Mesenchymal stem cell (in vitro differentiated cells and primary cell): ENCODE results near the gene AP3S2.
A peak's percentile ranks its signal among the peaks of the same experiment; 100 is the strongest.

ENCODE experiments used
- DNase-seq: peaks from one replicate; pipeline ENCODE4 v3.0.0-alpha.2; 2013
- H2AFZ ChIP-seq: one replicate; pipeline ENCODE4 v1.6.1; 2013; ENCODE audit warnings: low read depth, mild to moderate bottlenecking, control low read depth, inconsistent platforms, low read length, moderate library complexity
- H2AK5ac ChIP-seq: 2 replicates; pipeline ENCODE4 v1.6.1; 2013; ENCODE audit warnings: low read length, moderate library complexity, mild to moderate bottlenecking, inconsistent platforms; ENCODE audit not compliant: severe bottlenecking
- H2BK120ac ChIP-seq: one replicate; pipeline ENCODE4 v1.6.1; 2013; ENCODE audit warnings: low read depth, mild to moderate bottlenecking, inconsistent platforms, low read length, moderate library complexity
- H2BK12ac ChIP-seq, 2 experiments: one replicate each; pipeline ENCODE4 v1.6.1; 2013; ENCODE audit warnings: inconsistent platforms in 2 of 2, low read length in 2 of 2, mild to moderate bottlenecking in 2 of 2, moderate library complexity in 2 of 2, control low read depth in 1 of 2
- H2BK15ac ChIP-seq: one replicate; pipeline ENCODE4 v1.6.1; 2013; ENCODE audit warnings: mild to moderate bottlenecking, low read depth, inconsistent platforms; ENCODE audit not compliant: poor library complexity, severe bottlenecking
- H2BK5ac ChIP-seq: 2 replicates; pipeline ENCODE4 v1.6.1; 2013; ENCODE audit warnings: low read depth, mild to moderate bottlenecking, low read length, control low read depth, inconsistent platforms; ENCODE audit not compliant: poor library complexity, severe bottlenecking
- H3K14ac ChIP-seq, 2 experiments: one replicate each; pipeline ENCODE4 v1.6.1; 2013; ENCODE audit warnings: inconsistent platforms in 2 of 2, low read length in 2 of 2, control low read depth in 1 of 2, mild to moderate bottlenecking in 1 of 2, moderate library complexity in 1 of 2
- H3K18ac ChIP-seq, 2 experiments: one replicate each; pipeline ENCODE4 v1.6.1; 2013; ENCODE audit warnings: inconsistent platforms in 2 of 2, low read length in 2 of 2, control low read depth in 1 of 2, low read depth in 1 of 2, mild to moderate bottlenecking in 1 of 2
- H3K23ac ChIP-seq, 2 experiments: one replicate each; pipeline ENCODE4 v1.6.1; 2013; ENCODE audit warnings: inconsistent platforms in 2 of 2, low read length in 2 of 2, mild to moderate bottlenecking in 2 of 2, moderate library complexity in 2 of 2, control low read depth in 1 of 2
- H3K27ac ChIP-seq: 2 replicates; pipeline ENCODE4 v1.5.1; 2013; ENCODE audit warnings: mild to moderate bottlenecking, moderate library complexity, low read length, control low read depth, inconsistent platforms; ENCODE audit not compliant: poor library complexity, severe bottlenecking
- H3K27me3 ChIP-seq, 2 experiments: 2 replicates each; pipeline versions ENCODE4 v1.6.1 to v1.7.0; 2013; ENCODE audit warnings: low read length in 2 of 2, mild to moderate bottlenecking in 2 of 2, moderate library complexity in 2 of 2, control low read depth in 1 of 2, inconsistent platforms in 1 of 2; ENCODE audit not compliant: control insufficient read depth in 1 of 2, insufficient read depth in 1 of 2
- H3K36me3 ChIP-seq, 2 experiments: 2 replicates each; pipeline versions ENCODE4 v1.6.1 to v1.7.0; 2013; ENCODE audit warnings: low read length in 2 of 2, control low read depth in 1 of 2, inconsistent platforms in 1 of 2, low read depth in 1 of 2, mild to moderate bottlenecking in 1 of 2; ENCODE audit not compliant: insufficient read depth in 2 of 2, control insufficient read depth in 1 of 2
- H3K4ac ChIP-seq, 2 experiments: one replicate each; pipeline ENCODE4 v1.6.1; 2013; ENCODE audit warnings: inconsistent platforms in 2 of 2, low read length in 2 of 2, mild to moderate bottlenecking in 2 of 2, moderate library complexity in 2 of 2, control low read depth in 1 of 2, low read depth in 1 of 2
- H3K4me1 ChIP-seq: 2 replicates; pipeline ENCODE4 v1.6.1; 2013; ENCODE audit warnings: low read depth, low read length, control low read depth; ENCODE audit not compliant: control insufficient read depth, insufficient read depth
- H3K4me2 ChIP-seq: 2 replicates; pipeline ENCODE4 v1.6.1; 2013; ENCODE audit warnings: low read length, mild to moderate bottlenecking, inconsistent platforms; ENCODE audit not compliant: poor library complexity, severe bottlenecking
- H3K4me3 ChIP-seq, 2 experiments: 2 replicates each; pipeline versions ENCODE4 v1.5.1 to v1.7.0; 2013; ENCODE audit warnings: low read length in 2 of 2, mild to moderate bottlenecking in 2 of 2, control low read depth in 1 of 2, low read depth in 1 of 2; ENCODE audit not compliant: insufficient read depth in 1 of 2
- H3K79me1 ChIP-seq: replicated peaks from 2 replicates; pipeline ENCODE4 v1.6.1; 2013; ENCODE audit warnings: mild to moderate bottlenecking, control low read depth, low read length, inconsistent platforms; ENCODE audit not compliant: poor library complexity, severe bottlenecking
- H3K9ac ChIP-seq: 2 replicates; pipeline ENCODE4 v1.7.0; 2013; ENCODE audit warnings: mild to moderate bottlenecking, low read length, moderate library complexity
- H3K9me3 ChIP-seq: 2 replicates; pipeline ENCODE4 v1.7.0; 2013; ENCODE audit warnings: mild to moderate bottlenecking, low read length; ENCODE audit not compliant: control insufficient read depth
- H4K8ac ChIP-seq: one replicate; pipeline ENCODE4 v1.6.1; 2013; ENCODE audit warnings: inconsistent platforms, mild to moderate bottlenecking, low read length, moderate library complexity
- H4K91ac ChIP-seq: one replicate; pipeline ENCODE4 v1.6.1; 2013; ENCODE audit warnings: mild to moderate bottlenecking, low read length, inconsistent platforms
- WGBS: methylation state at CpG from one replicate; pipeline ENCODE4 v1.1.7; 2013; ENCODE audit warnings: mixed read lengths; 5-methylcytosine and 5-hydroxymethylcytosine counted together

AP3S2 gene

DNA sequence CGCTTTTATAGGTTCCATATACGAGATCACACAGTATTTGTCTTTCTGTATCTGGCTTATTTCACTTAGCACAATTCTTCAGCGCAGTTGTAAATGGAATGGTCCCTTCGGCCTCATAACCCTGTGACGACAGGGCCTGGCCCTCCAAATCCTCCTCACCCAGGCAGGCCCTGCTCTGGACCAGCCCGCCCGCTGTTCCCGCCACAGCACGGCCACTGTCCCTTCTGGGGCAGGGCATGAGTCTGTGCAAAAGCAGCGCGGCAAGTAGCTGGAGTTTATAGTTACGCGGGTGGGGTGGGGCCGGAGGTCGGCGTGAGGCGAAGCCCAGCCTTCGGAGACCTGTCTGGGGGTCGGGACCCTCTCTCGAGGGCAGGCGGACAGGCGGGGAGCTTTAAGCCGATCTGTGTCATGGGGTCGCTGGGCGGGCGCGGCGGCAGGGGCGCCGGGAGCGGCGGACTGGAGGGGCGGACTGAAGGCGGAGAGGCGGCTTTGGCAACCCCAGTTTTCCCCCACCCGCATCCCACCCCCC, 18.4 kb upstream of the AP3S2 start:
- Histone ChIP-seq H2AK5ac (no peak overlapping the region), H2BK5ac (no peak overlapping the region), H3K14ac (peak overlapping the region; percentile 38 to 68), H3K9ac (peak overlapping the region; percentile 86), H3K4me3 (peak overlapping the region; percentile 83 to 91), H3K4ac (peak overlapping the region in 1 of 2 experiments; percentile 65), H3K4me2 (peak overlapping the region; percentile 79), H3K9me3 (no peaks in the 10 kb centered on the region), H3K79me1 (peaks cover 5% of the 10 kb centered on the region), H3K27ac (no peak overlapping the region), H3K23ac (no peak overlapping the region), H2AFZ (peak overlapping the region; percentile 87), H3K27me3 (no peaks in the 10 kb centered on the region), H3K36me3 (peaks cover 15% of the 10 kb centered on the region in 2 experiments), H2BK120ac (no peak overlapping the region), H4K91ac (peak overlapping the region; percentile 52), H4K8ac (peak overlapping the region; percentile 70), H2BK15ac (no peak overlapping the region), H3K18ac (peak overlapping the region in 1 of 2 experiments; percentile 81), H3K4me1 (peaks cover 3% of the 10 kb centered on the region), H2BK12ac (no peak overlapping the region)
- WGBS = 4% methylated on average over 35 of the region's 36 CpGs
- peak; percentile 37 for DNase-seq

DNA sequence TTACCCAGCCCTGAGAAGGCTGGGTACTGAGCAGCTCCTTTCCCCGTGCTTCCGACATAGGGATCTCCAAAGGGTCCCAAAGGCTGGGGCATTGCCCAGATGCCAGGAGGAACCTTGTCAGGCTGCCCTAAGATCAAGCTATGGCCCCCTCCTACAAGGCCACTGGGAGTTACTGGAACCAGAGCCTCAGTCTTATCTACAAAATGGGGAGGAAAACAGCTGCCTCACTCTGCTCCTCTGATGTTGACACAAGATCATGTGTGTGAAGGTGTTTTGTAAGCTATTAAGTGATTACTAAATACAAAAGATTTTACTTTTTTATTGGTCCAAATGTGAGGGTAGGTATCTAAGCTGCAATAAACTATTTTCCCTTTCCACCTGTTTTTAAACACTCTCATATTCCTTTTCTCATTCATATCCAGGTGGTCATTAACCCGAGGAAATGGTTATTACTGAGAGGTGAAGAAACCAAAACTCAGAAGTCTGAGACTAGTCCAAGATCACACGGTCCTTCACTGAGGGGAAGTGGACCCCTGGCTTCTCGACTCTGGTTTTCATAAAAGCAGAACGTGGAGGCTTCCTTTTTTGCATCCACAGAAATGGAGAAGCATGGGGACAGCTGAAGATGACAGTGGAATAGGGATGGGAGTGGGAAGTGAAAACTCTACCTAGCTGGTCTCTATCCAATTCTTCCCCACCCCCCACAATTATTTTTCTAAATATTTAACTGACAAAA, 17.3 kb upstream of the AP3S2 start:
- H2AK5ac ChIP-seq = no peak overlapping the region
- peaks cover 18 to 23% of the 10 kb centered on the region in 2 experiments for H3K36me3 ChIP-seq

DNA sequence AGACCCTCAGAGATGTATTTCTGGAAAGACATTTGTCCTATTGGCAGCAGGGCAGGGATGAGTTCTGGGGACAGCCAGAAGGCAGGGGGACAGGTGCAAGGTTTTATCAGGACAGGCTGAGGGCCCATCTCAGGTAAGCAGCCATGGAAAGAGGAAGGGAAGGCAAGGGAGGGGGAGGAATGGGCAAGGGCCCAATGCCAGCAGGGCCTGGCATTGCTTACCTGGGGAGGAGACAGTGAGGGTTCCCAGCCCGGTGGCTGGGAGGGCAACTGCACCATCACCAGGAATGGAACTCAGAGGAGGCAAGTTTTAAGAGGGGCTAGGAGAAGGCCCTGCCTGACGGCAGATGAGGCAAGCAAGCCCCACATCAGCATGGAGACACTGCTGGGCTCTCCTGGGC, 15.8 kb upstream of the AP3S2 start:
- no peak overlapping the region for H2BK120ac ChIP-seq
- no peak overlapping the region for H4K91ac ChIP-seq
- H2AK5ac ChIP-seq = no peak overlapping the region
- no peak overlapping the region for H3K4ac ChIP-seq
- no peak overlapping the region for H2BK12ac ChIP-seq
- peaks cover 24 to 27% of the 10 kb centered on the region in 2 experiments for H3K36me3 ChIP-seq
- H3K9ac ChIP-seq = no peak overlapping the region
- H3K4me3 ChIP-seq = no peak overlapping the region
- H3K79me1 ChIP-seq = peaks cover 5% of the 10 kb centered on the region
- H4K8ac ChIP-seq = no peak overlapping the region
- H3K4me2 ChIP-seq = no peak overlapping the region
- H3K27ac ChIP-seq = no peak overlapping the region
- 77% methylated on average over 1 of the region's 2 CpGs for WGBS
- H2AFZ ChIP-seq = no peak overlapping the region
- DNase-seq = no peak
- H2BK5ac ChIP-seq = no peak overlapping the region
- H3K14ac ChIP-seq = no peak overlapping the region
- H3K9me3 ChIP-seq = no peaks in the 10 kb centered on the region
- no peak overlapping the region for H2BK15ac ChIP-seq
- H3K27me3 ChIP-seq = no peaks in the 10 kb centered on the region
- H3K18ac ChIP-seq = no peak overlapping the region
- no peak overlapping the region for H3K23ac ChIP-seq
- H3K4me1 ChIP-seq = peaks cover 3% of the 10 kb centered on the region

More for the DNA sequence above, 17.3 kb upstream of the AP3S2 start:
- H3K9ac ChIP-seq = peak overlapping the region; percentile 86
- H3K23ac ChIP-seq = no peak overlapping the region
- no peak overlapping the region for H2BK5ac ChIP-seq
- no peak for DNase-seq
- no peak overlapping the region for H2BK120ac ChIP-seq
- H3K14ac ChIP-seq = no peak overlapping the region
- H3K4me3 ChIP-seq = no peak overlapping the region
- no peak overlapping the region for H3K4ac ChIP-seq
- no peak overlapping the region for H2BK15ac ChIP-seq
- peaks cover 3% of the 10 kb centered on the region for H3K4me1 ChIP-seq
- no peak overlapping the region for H2BK12ac ChIP-seq
- H3K4me2 ChIP-seq = no peak overlapping the region
- no peak overlapping the region for H4K91ac ChIP-seq
- no peaks in the 10 kb centered on the region for H3K27me3 ChIP-seq
- no peaks in the 10 kb centered on the region for H3K9me3 ChIP-seq
- H3K79me1 ChIP-seq = peaks cover 5% of the 10 kb centered on the region
- H3K27ac ChIP-seq = no peak overlapping the region
- H3K18ac ChIP-seq = no peak overlapping the region
- no peak overlapping the region for H2AFZ ChIP-seq
- H4K8ac ChIP-seq = no peak overlapping the region
- 87% methylated on average over 6 of the region's 6 CpGs for WGBS

DNA sequence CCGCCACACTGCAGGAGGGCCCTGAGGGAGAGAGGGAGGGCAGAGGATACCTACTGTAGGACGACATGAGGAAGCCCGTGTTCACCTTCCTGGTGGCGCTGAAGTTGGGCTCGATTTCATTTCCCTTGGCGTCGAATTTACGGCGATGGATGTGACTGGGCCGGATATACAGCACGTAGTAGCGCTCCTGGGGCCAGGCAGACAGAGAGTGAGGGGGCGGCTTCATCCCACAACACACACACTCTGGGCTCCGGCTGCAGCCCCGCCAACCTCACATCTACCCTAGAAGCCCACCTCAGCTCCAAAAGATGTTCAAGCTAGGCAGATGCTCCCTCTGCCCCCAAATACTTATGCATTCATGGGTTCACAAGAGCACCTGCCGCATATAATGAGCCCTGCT, 14.4 kb upstream of the AP3S2 start:
- Histone ChIP-seq H3K18ac (no peak overlapping the region), H2BK12ac (no peak overlapping the region), H4K91ac (peak overlapping the region; percentile 47), H2BK15ac (peak overlapping the region; percentile 41), H3K4me2 (no peak overlapping the region), H4K8ac (no peak overlapping the region), H2AFZ (no peak overlapping the region), H3K27ac (no peak overlapping the region), H3K4me3 (no peak overlapping the region), H3K23ac (no peak overlapping the region), H3K9ac (no peak overlapping the region), H2AK5ac (no peak overlapping the region), H3K27me3 (no peaks in the 10 kb centered on the region), H3K4me1 (peaks cover 3% of the 10 kb centered on the region), H3K4ac (no peak overlapping the region), H2BK5ac (no peak overlapping the region), H3K79me1 (peaks cover 5% of the 10 kb centered on the region), H3K36me3 (peaks cover 38% of the 10 kb centered on the region in 2 experiments), H3K9me3 (no peaks in the 10 kb centered on the region), H3K14ac (no peak overlapping the region), H2BK120ac (no peak overlapping the region)
- WGBS = 89% methylated on average over 16 of the region's 16 CpGs
- DNase-seq = no peak
